ENCODE measurements around the gene CDC27. TPM values are rescaled to one million over a fixed set of nuclear protein-coding genes. Genes with fewer than 3 reads are reported as not detected.
A peak's percentile ranks its signal among the peaks of the same experiment; 100 is the strongest.

CDC27 gene, protein sequence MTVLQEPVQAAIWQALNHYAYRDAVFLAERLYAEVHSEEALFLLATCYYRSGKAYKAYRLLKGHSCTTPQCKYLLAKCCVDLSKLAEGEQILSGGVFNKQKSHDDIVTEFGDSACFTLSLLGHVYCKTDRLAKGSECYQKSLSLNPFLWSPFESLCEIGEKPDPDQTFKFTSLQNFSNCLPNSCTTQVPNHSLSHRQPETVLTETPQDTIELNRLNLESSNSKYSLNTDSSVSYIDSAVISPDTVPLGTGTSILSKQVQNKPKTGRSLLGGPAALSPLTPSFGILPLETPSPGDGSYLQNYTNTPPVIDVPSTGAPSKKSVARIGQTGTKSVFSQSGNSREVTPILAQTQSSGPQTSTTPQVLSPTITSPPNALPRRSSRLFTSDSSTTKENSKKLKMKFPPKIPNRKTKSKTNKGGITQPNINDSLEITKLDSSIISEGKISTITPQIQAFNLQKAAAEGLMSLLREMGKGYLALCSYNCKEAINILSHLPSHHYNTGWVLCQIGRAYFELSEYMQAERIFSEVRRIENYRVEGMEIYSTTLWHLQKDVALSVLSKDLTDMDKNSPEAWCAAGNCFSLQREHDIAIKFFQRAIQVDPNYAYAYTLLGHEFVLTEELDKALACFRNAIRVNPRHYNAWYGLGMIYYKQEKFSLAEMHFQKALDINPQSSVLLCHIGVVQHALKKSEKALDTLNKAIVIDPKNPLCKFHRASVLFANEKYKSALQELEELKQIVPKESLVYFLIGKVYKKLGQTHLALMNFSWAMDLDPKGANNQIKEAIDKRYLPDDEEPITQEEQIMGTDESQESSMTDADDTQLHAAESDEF
- 125 and 150 TPM in 2 replicates for total RNA-seq
- long read RNA-seq, full-length matches to known transcripts: 3 of 99 reads
- long read RNA-seq, partial matches to known transcripts: 83 of 99 reads
- long read RNA-seq, other reads (novel, unspliced or antisense): 13 of 99 reads

DNA sequence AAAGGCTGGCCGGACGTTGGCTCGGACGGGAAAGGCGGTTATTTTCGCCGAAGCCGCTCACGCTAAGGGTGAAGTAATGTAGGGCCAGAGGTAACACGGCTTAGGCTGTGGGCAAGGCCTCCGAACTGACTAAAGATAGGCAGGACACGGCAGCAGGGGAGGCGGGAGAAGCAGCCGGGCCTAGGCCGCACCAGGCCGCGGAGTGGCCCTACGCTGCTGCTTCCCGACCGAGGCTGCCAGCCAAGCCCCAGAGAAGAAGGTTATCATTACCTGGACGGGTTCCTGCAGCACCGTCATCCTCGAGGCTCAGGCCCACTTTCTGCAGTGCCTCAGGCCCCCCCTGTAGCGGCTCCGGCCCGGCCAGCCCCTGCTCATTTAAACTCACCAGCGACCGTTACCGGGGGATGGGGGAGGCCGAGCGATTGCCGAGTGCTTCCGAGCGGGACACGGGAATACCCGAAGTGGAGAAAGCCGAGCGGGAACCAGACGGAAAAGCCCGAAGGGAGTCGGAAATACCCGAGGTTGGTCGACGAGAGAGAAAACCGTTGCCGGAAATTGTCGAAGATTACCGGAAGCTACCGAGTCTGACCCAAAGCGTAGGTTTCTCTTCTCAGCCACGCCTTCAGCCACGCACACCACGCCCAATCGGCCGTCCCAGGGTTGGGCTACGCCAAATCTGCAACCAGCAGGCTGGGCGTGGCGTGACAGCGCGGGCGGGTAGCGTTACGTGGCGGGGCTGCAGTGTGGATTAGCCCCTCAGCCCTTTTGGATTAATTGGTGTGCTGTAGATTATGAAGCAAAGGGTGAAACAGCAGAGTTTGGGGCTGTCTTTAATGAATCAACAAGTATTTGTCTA is at the start of gene CDC27:
Gene CDC27 (minus strand): TSS at position 420 of the 856 bp plus-strand sequence. CDS start 123 bp downstream, at position 297.
- no peaks in the 10 kb centered on the region for H3K9me3 Mint-ChIP-seq
- H3K4me3 Mint-ChIP-seq: peak within 1 kb of the TSS; percentile 95
- H3K4me1 Mint-ChIP-seq: peaks cover 33% of the 10 kb centered on the region
- peak within 1 kb of the TSS; percentile 98 for H3K27ac Mint-ChIP-seq (ENCODE audit: unreplicated experiment)
- no peaks in the 10 kb centered on the region for H3K27me3 Mint-ChIP-seq (ENCODE audit: low read depth)
- H3K36me3 Mint-ChIP-seq (ENCODE audit: low read depth): no peaks in the 10 kb centered on the region
- TF ChIP-seq, protein P1, sequence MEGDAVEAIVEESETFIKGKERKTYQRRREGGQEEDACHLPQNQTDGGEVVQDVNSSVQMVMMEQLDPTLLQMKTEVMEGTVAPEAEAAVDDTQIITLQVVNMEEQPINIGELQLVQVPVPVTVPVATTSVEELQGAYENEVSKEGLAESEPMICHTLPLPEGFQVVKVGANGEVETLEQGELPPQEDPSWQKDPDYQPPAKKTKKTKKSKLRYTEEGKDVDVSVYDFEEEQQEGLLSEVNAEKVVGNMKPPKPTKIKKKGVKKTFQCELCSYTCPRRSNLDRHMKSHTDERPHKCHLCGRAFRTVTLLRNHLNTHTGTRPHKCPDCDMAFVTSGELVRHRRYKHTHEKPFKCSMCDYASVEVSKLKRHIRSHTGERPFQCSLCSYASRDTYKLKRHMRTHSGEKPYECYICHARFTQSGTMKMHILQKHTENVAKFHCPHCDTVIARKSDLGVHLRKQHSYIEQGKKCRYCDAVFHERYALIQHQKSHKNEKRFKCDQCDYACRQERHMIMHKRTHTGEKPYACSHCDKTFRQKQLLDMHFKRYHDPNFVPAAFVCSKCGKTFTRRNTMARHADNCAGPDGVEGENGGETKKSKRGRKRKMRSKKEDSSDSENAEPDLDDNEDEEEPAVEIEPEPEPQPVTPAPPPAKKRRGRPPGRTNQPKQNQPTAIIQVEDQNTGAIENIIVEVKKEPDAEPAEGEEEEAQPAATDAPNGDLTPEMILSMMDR (conservative IDR thresholded peaks at IDR 0.05): no peak
- DNase-seq (ENCODE audit: low read depth, low spot score): peak; percentile 100

DNA sequence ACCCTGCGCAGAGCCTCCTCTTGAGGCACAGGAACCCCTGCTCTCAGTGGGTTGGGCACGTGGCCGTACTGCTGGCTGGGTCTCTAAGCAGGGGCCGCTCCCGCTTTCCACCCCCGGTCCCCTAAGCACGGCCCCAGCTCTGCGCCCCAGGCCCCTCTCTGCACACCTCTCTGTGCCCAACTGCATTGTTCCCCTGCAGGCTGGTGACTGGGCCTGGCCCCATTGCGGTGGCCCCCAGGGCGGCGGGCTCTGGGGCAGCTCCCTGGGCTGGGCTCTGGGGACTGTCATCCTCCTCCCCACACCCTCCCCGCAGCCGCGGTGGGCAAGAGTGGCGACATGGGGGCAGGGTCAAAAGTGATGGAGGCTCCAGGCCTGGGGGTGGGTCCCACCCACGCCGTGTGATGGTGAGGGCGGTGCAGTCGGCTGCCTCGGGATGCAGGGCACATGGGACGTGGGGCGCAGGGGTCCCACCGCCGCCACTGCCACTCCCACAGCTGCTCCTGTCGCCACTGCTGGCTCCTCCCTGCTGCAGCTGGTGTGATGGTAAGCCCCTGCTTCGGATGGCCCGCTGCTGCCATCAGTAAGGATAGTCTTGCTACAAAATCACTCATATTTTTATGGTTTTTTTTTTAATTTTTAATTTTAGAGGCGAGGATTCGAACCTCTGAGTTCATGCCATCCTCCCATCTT is 49.4 kb upstream of the CDC27 start:
- no peak for DNase-seq (ENCODE audit: low read depth, low spot score)
- Mint-ChIP-seq H3K27me3 (ENCODE audit: low read depth) (no peaks in the 10 kb centered on the region), H3K4me1 (no peaks in the 10 kb centered on the region)

DNA sequence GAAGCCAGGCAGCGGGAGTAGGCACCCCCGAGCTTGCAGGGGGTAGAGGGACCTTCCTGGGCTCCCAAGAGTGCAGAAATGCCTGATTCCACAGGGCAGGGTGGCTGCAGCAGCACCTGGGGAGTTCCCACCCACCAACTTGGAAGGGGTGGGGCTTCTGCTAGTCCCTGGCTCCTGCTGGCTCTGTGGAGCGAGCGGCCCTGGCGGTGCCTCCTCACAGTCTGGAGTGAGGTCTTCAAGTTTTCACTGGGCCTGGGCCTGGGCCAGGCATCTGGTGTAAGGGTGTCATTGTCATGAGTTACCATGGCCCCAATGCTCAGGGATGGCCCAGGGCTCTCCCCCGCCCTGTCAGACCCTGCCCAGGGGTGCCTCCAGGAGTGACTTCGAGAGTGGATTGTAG is 48.7 kb upstream of the CDC27 start:
- Mint-ChIP-seq H3K27ac (ENCODE audit: unreplicated experiment) (no peak overlapping the region), H3K36me3 (ENCODE audit: low read depth) (no peaks in the 10 kb centered on the region)

More for the DNA sequence above, 49.4 kb upstream of the CDC27 start:
- H3K4me3 Mint-ChIP-seq: no peak overlapping the region
- TF ChIP-seq, protein P1 (conservative IDR thresholded peaks at IDR 0.05): no peak
- no peak overlapping the region for H3K27ac Mint-ChIP-seq (ENCODE audit: unreplicated experiment)
- no peaks in the 10 kb centered on the region for H3K36me3 Mint-ChIP-seq (ENCODE audit: low read depth)
- H3K9me3 Mint-ChIP-seq: no peaks in the 10 kb centered on the region

DNA sequence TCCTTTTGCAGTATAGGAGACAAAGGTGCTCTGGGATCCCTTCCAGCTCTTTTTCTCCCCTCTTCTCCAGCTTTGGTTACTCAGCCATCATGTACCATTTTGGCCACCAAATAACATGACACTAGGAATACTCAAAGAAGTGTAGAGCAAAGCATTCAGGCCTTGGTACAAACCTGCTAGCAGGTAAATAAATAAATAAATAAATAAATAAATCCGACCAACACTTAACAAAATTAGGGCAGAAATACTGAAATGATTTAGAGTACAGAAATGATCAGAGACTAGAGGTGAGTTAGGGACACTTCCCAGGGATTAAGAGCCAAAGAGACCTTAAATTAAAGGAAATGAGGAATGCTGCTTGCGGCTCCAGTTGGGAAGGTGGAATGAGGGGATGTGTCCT is 46.8 kb upstream of the CDC27 start:
- H3K27me3 Mint-ChIP-seq (ENCODE audit: low read depth): peaks cover 15% of the 10 kb centered on the region
- no peaks in the 10 kb centered on the region for H3K9me3 Mint-ChIP-seq
- no peak overlapping the region for H3K27ac Mint-ChIP-seq (ENCODE audit: unreplicated experiment)
- TF ChIP-seq, protein P1 (conservative IDR thresholded peaks at IDR 0.05): no peak
- H3K4me3 Mint-ChIP-seq: no peak overlapping the region
- H3K4me1 Mint-ChIP-seq: no peaks in the 10 kb centered on the region
- no peaks in the 10 kb centered on the region for H3K36me3 Mint-ChIP-seq (ENCODE audit: low read depth)
- DNase-seq (ENCODE audit: low read depth, low spot score): no peak

More for the DNA sequence above, 48.7 kb upstream of the CDC27 start:
- no peak overlapping the region for H3K4me3 Mint-ChIP-seq
- TF ChIP-seq, protein P1 (conservative IDR thresholded peaks at IDR 0.05): no peak
- no peaks in the 10 kb centered on the region for H3K9me3 Mint-ChIP-seq
- peaks cover 3% of the 10 kb centered on the region for H3K27me3 Mint-ChIP-seq (ENCODE audit: low read depth)
- no peaks in the 10 kb centered on the region for H3K4me1 Mint-ChIP-seq
- DNase-seq (ENCODE audit: low read depth, low spot score): no peak

Data from neural crest cell (in vitro differentiated cells).